HEK293 (cell line): ENCODE data around the gene BST1.
"Not testable (repeated sequence)": the region's sequence is repeated elsewhere in the genome, so short reads cannot be mapped to it uniquely, and the experiment has no call there.

Experiments used
- CTCF ChIP-seq: fragments of 450-650 bp; formaldehyde crosslinking; IDR thresholded peaks from 2 replicates; pipeline ENCODE4 v1.5.1; 2016; ENCODE audit warnings: missing biosample characterization, missing genetic modification characterization
- REST ChIP-seq: fragments of 450-650 bp; formaldehyde crosslinking; IDR thresholded peaks from 2 replicates; pipeline ENCODE4 v1.5.1; 2016; ENCODE audit warnings: missing biosample characterization, missing genetic modification characterization
- YY1 ChIP-seq: fragments of 450-650 bp; formaldehyde crosslinking; IDR thresholded peaks from 2 replicates; pipeline ENCODE4 v1.5.1; 2018; ENCODE audit warnings: missing biosample characterization, missing genetic modification characterization
- ZNF398 ChIP-seq: fragments of 450-650 bp; formaldehyde crosslinking; IDR thresholded peaks from 2 replicates; pipeline ENCODE4 v1.5.1; 2017; ENCODE audit warnings: missing biosample characterization, missing genetic modification characterization
- ZNF549 ChIP-seq: fragments of 450-650 bp; IDR thresholded peaks from 2 replicates; pipeline ENCODE4 v1.5.1; 2018; ENCODE audit warnings: missing biosample characterization, missing genetic modification characterization, mild to moderate bottlenecking, inconsistent platforms, moderate library complexity
- ZNF639 ChIP-seq: fragments of 450-650 bp; formaldehyde crosslinking; IDR thresholded peaks from 2 replicates; pipeline ENCODE4 v1.5.1; 2016; ENCODE audit warnings: missing biosample characterization, missing genetic modification characterization
- ZNF707 ChIP-seq: fragments of 450-650 bp; formaldehyde crosslinking; IDR thresholded peaks from 2 replicates; pipeline ENCODE4 v1.5.1; 2016; ENCODE audit warnings: missing biosample characterization, missing genetic modification characterization

GRCh38 chr4:15733061-15733460, 30.2 kb downstream of the BST1 start:
- TF ChIP-seq CTCF (tag by site-specific recombination); ZNF549 (tag by site-specific recombination); REST (tag by site-specific recombination); ZNF398; YY1 (tag by site-specific recombination); ZNF639 (tag by site-specific recombination); ZNF707 (tag by site-specific recombination): not testable (repeated sequence)
